GM18951 (cell line): ENCODE results near the gene PLXNB1.
A peak's percentile ranks its signal among the peaks of the same experiment; 100 is the strongest.
"Not testable (repeated sequence)": the region's sequence is repeated elsewhere in the genome, so short reads cannot be mapped to it uniquely, and the experiment has no call there.

Experiments
- POLR2A ChIP-seq: IDR thresholded peaks from 4 replicates; pipeline ENCODE4 v1.6.1; 2011; ENCODE audit warnings: mild to moderate bottlenecking; ENCODE audit not compliant: insufficient read length, insufficient read depth; ENCODE audit errors: extremely low read depth
- in situ Hi-C: fragments of 300-500 bp; cut with MboI; formaldehyde crosslinking; loops from one replicate; pipeline ENCODE4 v1.12.0; 2022; ENCODE audit warnings: low sequenced_read_pairs, mixed read lengths, inconsistent platforms; ENCODE audit not compliant: unreplicated experiment

Gene PLXNB1

DNA sequence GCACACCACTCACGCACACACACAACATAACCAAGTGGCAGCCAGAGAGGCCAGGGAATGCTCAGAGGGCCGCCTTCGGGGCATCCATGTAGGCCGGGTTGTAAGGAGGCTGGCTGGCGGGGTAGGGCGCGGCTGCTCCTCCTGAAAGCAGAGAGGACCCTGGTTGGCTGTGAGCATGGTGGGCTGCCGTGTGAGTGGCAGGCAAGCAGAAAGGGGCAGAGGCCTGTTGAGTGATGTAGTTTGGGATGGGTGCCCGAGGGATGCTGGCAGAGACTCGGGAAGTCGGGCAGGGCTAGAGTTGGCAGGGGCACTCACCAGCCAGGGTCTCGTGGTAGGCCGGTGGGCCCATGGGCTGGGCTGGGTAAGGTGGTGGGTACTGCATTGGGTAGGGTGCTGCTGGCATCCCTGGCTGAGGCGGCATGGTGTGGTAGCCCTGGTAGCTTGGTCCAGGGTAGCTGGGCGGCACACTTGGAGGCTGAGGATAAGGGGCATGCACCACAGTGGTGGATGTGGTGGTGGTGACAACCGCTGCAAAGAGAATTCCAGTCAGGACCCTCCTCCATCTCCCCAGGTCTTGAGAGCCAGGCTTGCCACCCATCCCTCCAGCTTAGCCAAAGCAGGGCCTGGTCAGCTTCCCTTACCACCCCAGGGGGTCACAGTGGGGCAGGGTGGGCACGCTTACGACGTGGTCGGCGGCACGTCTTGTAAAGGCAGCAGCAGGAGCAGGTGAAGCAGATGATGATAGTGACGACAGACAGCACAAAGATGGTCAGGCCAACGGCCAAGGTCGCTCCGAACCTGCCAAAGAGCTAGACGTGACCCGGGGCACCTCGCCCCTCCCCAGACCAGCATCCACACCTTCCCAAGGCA is 39.4 kb upstream of the PLXNB1 start:
- in situ Hi-C loops: no loop called here
- peak; percentile 31 for TF ChIP-seq POLR2A

- in situ Hi-C loops: no loop called here
- peak; percentile 11 for TF ChIP-seq POLR2A
Observed at GRCh38 chr3:48468329-48468731, 38.4 kb upstream of the PLXNB1 start.

- in situ Hi-C loops: no loop called here
Observed at GRCh38 chr3:48467473-48468267, 37.8 kb upstream of the PLXNB1 start.

GRCh38 chr3:48467110-48467454 is 37.2 kb upstream of the PLXNB1 start:
- TF ChIP-seq POLR2A: no peak
- in situ Hi-C loops: no loop called here

More at GRCh38 chr3:48467473-48468267, 37.8 kb upstream of the PLXNB1 start:
- TF ChIP-seq POLR2A: peak; percentile 40

- in situ Hi-C loops: no loop called here
- TF ChIP-seq POLR2A: no peak
Observed at GRCh38 chr3:48466386-48467109, 36.7 kb upstream of the PLXNB1 start.

- peak; percentile 98 for TF ChIP-seq POLR2A
- in situ Hi-C loops: no loop called here
Observed at GRCh38 chr3:48465531-48466378, 35.9 kb upstream of the PLXNB1 start.

DNA sequence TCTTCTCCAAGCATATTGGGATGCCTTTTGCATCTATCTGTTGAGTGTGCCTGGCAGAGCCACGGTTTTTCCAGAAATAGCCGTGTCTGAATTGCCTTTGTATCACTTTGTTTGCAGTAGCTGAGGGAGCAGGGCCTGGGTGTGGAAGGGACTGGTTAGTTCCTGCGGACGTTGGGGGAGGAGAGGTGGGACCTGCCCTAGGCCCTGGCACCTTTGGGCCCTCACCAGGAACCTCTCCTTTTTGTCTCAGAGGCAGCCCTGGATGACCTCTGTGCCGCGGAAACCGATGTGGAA is 35.3 kb upstream of the PLXNB1 start:
- in situ Hi-C loops: no loop called here
- no peak for TF ChIP-seq POLR2A

DNA sequence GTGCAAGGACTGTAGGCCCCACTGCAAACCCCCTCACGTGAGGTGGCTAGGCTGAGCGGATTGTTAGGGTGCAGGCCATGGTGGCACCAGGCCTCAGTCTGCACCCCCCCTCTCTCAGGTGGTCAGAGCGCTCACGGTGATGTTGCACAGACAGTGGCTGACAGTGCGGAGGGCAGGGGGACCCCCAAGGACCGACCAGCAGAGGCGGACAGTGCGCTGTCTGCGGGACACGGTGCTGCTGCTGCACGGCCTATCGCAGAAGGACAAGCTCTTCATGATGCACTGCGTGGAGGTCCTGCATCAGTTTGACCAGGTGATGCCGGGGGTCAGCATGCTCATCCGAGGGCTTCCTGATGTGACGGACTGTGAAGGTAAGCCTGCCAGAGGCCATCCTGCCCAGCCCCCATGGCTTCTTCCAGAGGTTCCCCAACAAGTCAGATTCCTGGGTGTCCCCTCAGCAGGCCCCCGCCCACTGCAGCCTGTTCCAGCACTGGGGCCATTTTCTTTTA is 34.9 kb upstream of the PLXNB1 start:
- TF ChIP-seq POLR2A: no peak
- in situ Hi-C loops: no loop called here

- no peak for TF ChIP-seq POLR2A
- in situ Hi-C loops: no loop called here
Observed at GRCh38 chr3:48463703-48464102, 33.8 kb upstream of the PLXNB1 start.

DNA sequence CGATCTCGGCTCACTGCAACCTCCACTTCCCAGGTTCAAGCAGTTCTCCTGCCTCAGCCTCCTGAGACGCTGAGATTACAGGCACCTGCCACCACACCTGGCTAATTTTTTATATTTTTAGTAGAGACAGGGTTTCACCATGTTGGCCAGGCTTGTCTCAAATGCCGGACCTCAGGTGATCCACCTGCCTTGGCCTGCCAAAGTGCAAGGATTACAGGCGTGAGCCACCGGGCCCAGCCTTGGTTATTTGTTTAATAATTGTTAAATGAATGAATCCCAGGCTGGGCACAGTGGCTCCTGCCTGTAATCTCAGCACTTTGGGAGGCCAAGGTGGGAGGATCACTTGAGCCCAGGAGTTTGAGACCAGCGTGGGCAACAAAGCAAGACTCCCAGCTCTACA is 31.9 kb upstream of the PLXNB1 start:
- in situ Hi-C loops: not testable (repeated sequence)

- TF ChIP-seq POLR2A: no peak
- in situ Hi-C loops: no loop called here
Observed at GRCh38 chr3:48460517-48460902, 30.6 kb upstream of the PLXNB1 start.

DNA sequence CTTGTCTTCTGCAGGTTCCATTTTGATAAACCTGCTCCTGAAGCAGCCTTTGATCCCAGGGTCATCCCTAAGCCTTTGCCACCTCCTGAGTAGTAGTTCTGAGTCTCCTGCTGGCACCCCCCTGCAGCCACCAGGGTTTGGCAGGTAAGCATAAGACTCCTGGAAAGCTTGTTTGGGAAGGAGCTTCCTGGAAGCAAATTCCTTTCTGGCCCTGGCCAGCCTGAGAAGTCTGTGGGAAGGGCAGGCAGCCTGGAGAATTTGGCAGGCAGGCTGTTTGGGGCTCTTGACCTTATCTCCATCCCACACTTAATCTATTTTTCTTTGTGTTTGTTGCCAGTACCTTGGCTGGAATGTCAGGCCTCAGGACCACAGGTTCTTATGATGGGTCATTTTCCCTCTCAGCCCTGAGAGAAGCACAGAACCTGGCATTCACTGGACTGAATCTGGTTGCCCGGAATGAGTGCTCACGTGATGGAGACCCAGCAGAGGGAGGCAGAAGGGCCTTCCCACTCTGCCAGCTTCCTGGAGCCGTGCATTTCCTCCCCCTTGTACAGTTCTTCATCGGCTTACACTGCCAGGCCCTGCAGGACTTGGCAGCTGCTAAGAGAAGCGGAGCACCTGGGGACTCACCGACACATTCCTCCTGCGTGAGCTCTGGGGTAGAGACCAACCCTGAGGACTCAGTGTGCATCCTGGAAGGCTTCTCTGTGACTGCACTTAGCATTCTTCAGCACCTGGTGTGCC is 30.1 kb upstream of the PLXNB1 start:
- in situ Hi-C loops: no loop called here
- TF ChIP-seq POLR2A: no peak
